WTC11 (cell line): ENCODE measurements around the gene GSK3B. TPM values are rescaled to one million over a fixed set of nuclear protein-coding genes. Genes with fewer than 3 reads are reported as not detected.
A peak's percentile ranks its signal among the peaks of the same experiment; 100 is the strongest.

Experiments
- ATAC-seq: fragments of 200-7000 bp; cut with Tn5 transposase; 2 replicates; pipeline ENCODE4 v1.10.0; 2021; ENCODE audit warnings: mild to moderate bottlenecking, moderate library complexity
- CTCF ChIA-PET: fragments of 300-600 bp; sonication (Branson Sonifier 250); formaldehyde crosslinking; loops from one replicate; lab custom pipeline; 2021; ENCODE audit warnings: antibody characterized with exemption; lab: Charles Lee
- POLR2A ChIA-PET: fragments of 350-600 bp; sonication (Branson Sonifier 250); formaldehyde crosslinking; loops from one replicate; lab custom pipeline; 2021; ENCODE audit warnings: antibody characterized with exemption; lab: Charles Lee
- DNase-seq: peaks from one replicate; pipeline ENCODE4 v3.0.0; 2021; ENCODE audit warnings: low spot score
- H3K27ac Mint-ChIP-seq: 2 replicates; pipeline ENCODE4 v1.8.0; 2021; ENCODE audit warnings: mixed read lengths
- H3K27me3 Mint-ChIP-seq: 2 replicates; pipeline ENCODE4 v1.8.0; 2021; ENCODE audit warnings: low read depth, mild to moderate bottlenecking, moderate library complexity, mixed read lengths
- H3K36me3 Mint-ChIP-seq: 2 replicates; pipeline ENCODE4 v1.8.0; 2021; ENCODE audit warnings: mixed read lengths
- H3K4me1 Mint-ChIP-seq: 2 replicates; pipeline ENCODE4 v1.8.0; 2022; ENCODE audit warnings: mixed read lengths
- H3K4me3 Mint-ChIP-seq: 2 replicates; pipeline ENCODE4 v1.8.0; 2021; ENCODE audit warnings: mild to moderate bottlenecking, moderate library complexity, mixed read lengths
- H3K9me3 Mint-ChIP-seq: 2 replicates; pipeline ENCODE4 v1.8.0; 2021; ENCODE audit warnings: mixed read lengths
- CREB1 ChIP-seq: sonication (generic); formaldehyde crosslinking; IDR thresholded peaks from 2 replicates; pipeline ENCODE4 v1.8.0; 2023; ENCODE audit warnings: mild to moderate bottlenecking, missing genetic modification reagents
- ETV6 ChIP-seq: sonication (generic); formaldehyde crosslinking; IDR thresholded peaks from 2 replicates; pipeline ENCODE4 v1.8.1; 2022; ENCODE audit warnings: mild to moderate bottlenecking, missing genetic modification reagents
- GRHL2 ChIP-seq: fragments of 250-450 bp; sonication (Bioruptor Pico); IDR thresholded peaks from 2 replicates; pipeline ENCODE4 v1.8.0; 2022; ENCODE audit warnings: mild to moderate bottlenecking, moderate library complexity; ENCODE audit not compliant: insufficient replicate concordance, severe bottlenecking
- JAZF1 ChIP-seq: fragments of 250-450 bp; sonication (Bioruptor Pico); IDR thresholded peaks from 2 replicates; pipeline ENCODE4 v1.9.0; 2021; ENCODE audit warnings: moderate library complexity, mild to moderate bottlenecking, inconsistent platforms
- KAT7 ChIP-seq: sonication (generic); formaldehyde crosslinking; IDR thresholded peaks from 2 replicates; pipeline ENCODE4 v1.8.1; 2023; ENCODE audit warnings: missing genetic modification reagents, mild to moderate bottlenecking, borderline replicate concordance
- MYBL2 ChIP-seq: sonication (generic); formaldehyde crosslinking; IDR thresholded peaks from 2 replicates; pipeline ENCODE4 v1.8.1; 2023; ENCODE audit warnings: mild to moderate bottlenecking, moderate library complexity, missing genetic modification reagents
- NR2C2 ChIP-seq: sonication (generic); formaldehyde crosslinking; IDR thresholded peaks from 2 replicates; pipeline ENCODE4 v1.8.0; 2022; ENCODE audit warnings: mild to moderate bottlenecking, missing genetic modification reagents
- PRRX2 ChIP-seq: fragments of 250-450 bp; sonication (Bioruptor Pico); IDR thresholded peaks from 2 replicates; pipeline ENCODE4 v1.8.0; 2021; ENCODE audit warnings: mild to moderate bottlenecking
- RELA ChIP-seq: sonication (generic); formaldehyde crosslinking; IDR thresholded peaks from 2 replicates; pipeline ENCODE4 v1.8.1; 2022; ENCODE audit warnings: missing genetic modification reagents, mild to moderate bottlenecking, borderline replicate concordance
- SOX15 ChIP-seq: fragments of 250-450 bp; sonication (Bioruptor Pico); IDR thresholded peaks from 2 replicates; pipeline ENCODE4 v1.9.0; 2021; ENCODE audit warnings: mild to moderate bottlenecking
- TEAD1 ChIP-seq: sonication (generic); formaldehyde crosslinking; IDR thresholded peaks from 2 replicates; pipeline ENCODE4 v1.8.0; 2022; ENCODE audit warnings: mild to moderate bottlenecking, missing genetic modification reagents
- ZNF416 ChIP-seq: fragments of 250-450 bp; sonication (Bioruptor Pico); IDR thresholded peaks from 2 replicates; pipeline ENCODE4 v1.9.0; 2021; ENCODE audit warnings: mild to moderate bottlenecking, inconsistent platforms
- ZNF423 ChIP-seq: fragments of 250-450 bp; sonication (Bioruptor Pico); IDR thresholded peaks from 2 replicates; pipeline ENCODE4 v2.1.2; 2022; ENCODE audit warnings: mild to moderate bottlenecking, moderate library complexity
- total RNA-seq: library from RNA; stranded (reverse); gene quantifications from 3 replicates; pipeline ENCODE4 v1.2.3, GENCODE V29; 2021
- TF ChIP-seq, protein P1 (sequence below): sonication (generic); formaldehyde crosslinking; IDR thresholded peaks from 2 replicates; pipeline ENCODE4 v1.8.0; 2023; ENCODE audit warnings: mild to moderate bottlenecking, missing genetic modification reagents
- TF ChIP-seq, protein P2 (sequence below): sonication (generic); formaldehyde crosslinking; IDR thresholded peaks from 2 replicates; pipeline ENCODE4 v1.8.0; 2022; ENCODE audit warnings: mild to moderate bottlenecking, missing genetic modification reagents
- TF ChIP-seq, protein P3 (sequence below): sonication (generic); formaldehyde crosslinking; IDR thresholded peaks from 2 replicates; pipeline ENCODE4 v1.8.0; 2022; ENCODE audit warnings: mild to moderate bottlenecking, missing genetic modification reagents
- TF ChIP-seq, protein P4 (sequence below): sonication (generic); formaldehyde crosslinking; IDR thresholded peaks from 2 replicates; pipeline ENCODE4 v1.8.1; 2023; ENCODE audit warnings: mild to moderate bottlenecking, missing genetic modification reagents
- TF ChIP-seq, protein P5 (sequence below): fragments of 250-450 bp; sonication (Bioruptor Pico); IDR thresholded peaks from 2 replicates; pipeline ENCODE4 v1.9.0; 2021; ENCODE audit warnings: mild to moderate bottlenecking, borderline replicate concordance
- TF ChIP-seq, protein P6 (sequence below): sonication (generic); formaldehyde crosslinking; IDR thresholded peaks from 2 replicates; pipeline ENCODE4 v1.8.1; 2022; ENCODE audit warnings: mild to moderate bottlenecking, missing genetic modification reagents, moderate library complexity, borderline replicate concordance
- TF ChIP-seq, protein P7 (sequence below): sonication (generic); formaldehyde crosslinking; IDR thresholded peaks from 2 replicates; pipeline ENCODE4 v1.8.0; 2023; ENCODE audit warnings: missing genetic modification reagents, mild to moderate bottlenecking, borderline replicate concordance

The GSK3B gene
- total RNA-seq, 1 experiment from 2014 or later = 48.9 TPM

DNA sequence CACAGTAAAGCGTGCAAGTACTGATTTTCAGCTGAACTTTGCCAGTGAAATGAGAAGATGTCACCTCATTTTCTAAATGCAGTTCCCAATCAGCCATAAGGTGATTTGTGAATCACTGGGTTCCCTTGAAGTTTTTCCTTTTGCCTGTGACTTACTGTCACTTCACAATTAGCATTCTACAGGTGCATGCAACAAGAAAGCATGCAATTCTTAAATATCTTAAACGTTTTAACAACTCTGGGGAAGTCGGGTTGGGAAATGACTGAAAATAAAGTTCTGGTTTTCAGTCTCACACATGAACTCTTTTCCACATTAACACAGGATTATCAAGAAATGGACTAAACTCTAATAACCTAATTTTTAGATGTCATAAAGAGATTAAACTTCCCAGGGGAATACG lies 5.2 kb downstream of the GSK3B start:
- Mint-ChIP-seq H3K4me3 (peak overlapping the region; percentile 19), H3K36me3 (peaks cover 6% of the 10 kb centered on the region; the same call in 1 of the 2 replicates), H3K27ac (peak overlapping the region; percentile 73), H3K27me3 (no peaks in the 10 kb centered on the region), H3K4me1 (peaks cover 18% of the 10 kb centered on the region), H3K9me3 (no peaks in the 10 kb centered on the region)
- ATAC-seq = no peak
- POLR2A ChIA-PET = no interaction called here
- CTCF ChIA-PET = no interaction called here
- no peak for DNase-seq
- no peak for TF ChIP-seq ZNF416 (CRISPR knock-in tag)
- TF ChIP-seq ZNF423 (CRISPR knock-in tag) = no peak
- TF ChIP-seq, protein P1, sequence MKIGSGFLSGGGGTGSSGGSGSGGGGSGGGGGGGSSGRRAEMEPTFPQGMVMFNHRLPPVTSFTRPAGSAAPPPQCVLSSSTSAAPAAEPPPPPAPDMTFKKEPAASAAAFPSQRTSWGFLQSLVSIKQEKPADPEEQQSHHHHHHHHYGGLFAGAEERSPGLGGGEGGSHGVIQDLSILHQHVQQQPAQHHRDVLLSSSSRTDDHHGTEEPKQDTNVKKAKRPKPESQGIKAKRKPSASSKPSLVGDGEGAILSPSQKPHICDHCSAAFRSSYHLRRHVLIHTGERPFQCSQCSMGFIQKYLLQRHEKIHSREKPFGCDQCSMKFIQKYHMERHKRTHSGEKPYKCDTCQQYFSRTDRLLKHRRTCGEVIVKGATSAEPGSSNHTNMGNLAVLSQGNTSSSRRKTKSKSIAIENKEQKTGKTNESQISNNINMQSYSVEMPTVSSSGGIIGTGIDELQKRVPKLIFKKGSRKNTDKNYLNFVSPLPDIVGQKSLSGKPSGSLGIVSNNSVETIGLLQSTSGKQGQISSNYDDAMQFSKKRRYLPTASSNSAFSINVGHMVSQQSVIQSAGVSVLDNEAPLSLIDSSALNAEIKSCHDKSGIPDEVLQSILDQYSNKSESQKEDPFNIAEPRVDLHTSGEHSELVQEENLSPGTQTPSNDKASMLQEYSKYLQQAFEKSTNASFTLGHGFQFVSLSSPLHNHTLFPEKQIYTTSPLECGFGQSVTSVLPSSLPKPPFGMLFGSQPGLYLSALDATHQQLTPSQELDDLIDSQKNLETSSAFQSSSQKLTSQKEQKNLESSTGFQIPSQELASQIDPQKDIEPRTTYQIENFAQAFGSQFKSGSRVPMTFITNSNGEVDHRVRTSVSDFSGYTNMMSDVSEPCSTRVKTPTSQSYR (CRISPR knock-in tag) = no peak
- TF ChIP-seq, protein P2, sequence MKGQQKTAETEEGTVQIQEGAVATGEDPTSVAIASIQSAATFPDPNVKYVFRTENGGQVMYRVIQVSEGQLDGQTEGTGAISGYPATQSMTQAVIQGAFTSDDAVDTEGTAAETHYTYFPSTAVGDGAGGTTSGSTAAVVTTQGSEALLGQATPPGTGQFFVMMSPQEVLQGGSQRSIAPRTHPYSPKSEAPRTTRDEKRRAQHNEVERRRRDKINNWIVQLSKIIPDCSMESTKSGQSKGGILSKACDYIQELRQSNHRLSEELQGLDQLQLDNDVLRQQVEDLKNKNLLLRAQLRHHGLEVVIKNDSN (CRISPR knock-in tag) = no peak
- no peak for TF ChIP-seq TEAD1 (CRISPR knock-in tag)
- TF ChIP-seq GRHL2 (CRISPR knock-in tag) = no peak
- TF ChIP-seq, protein P3, sequence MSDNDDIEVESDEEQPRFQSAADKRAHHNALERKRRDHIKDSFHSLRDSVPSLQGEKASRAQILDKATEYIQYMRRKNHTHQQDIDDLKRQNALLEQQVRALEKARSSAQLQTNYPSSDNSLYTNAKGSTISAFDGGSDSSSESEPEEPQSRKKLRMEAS (CRISPR knock-in tag) = no peak
- TF ChIP-seq, protein P4, sequence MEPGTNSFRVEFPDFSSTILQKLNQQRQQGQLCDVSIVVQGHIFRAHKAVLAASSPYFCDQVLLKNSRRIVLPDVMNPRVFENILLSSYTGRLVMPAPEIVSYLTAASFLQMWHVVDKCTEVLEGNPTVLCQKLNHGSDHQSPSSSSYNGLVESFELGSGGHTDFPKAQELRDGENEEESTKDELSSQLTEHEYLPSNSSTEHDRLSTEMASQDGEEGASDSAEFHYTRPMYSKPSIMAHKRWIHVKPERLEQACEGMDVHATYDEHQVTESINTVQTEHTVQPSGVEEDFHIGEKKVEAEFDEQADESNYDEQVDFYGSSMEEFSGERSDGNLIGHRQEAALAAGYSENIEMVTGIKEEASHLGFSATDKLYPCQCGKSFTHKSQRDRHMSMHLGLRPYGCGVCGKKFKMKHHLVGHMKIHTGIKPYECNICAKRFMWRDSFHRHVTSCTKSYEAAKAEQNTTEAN (CRISPR knock-in tag) = no peak
- TF ChIP-seq ETV6 (CRISPR knock-in tag) = no peak
- no peak for TF ChIP-seq MYBL2
- no peak for TF ChIP-seq KAT7 (CRISPR knock-in tag)
- TF ChIP-seq NR2C2 = no peak
- TF ChIP-seq CREB1 (CRISPR knock-in tag) = no peak
- TF ChIP-seq RELA (CRISPR knock-in tag) = no peak
- TF ChIP-seq, protein P5, sequence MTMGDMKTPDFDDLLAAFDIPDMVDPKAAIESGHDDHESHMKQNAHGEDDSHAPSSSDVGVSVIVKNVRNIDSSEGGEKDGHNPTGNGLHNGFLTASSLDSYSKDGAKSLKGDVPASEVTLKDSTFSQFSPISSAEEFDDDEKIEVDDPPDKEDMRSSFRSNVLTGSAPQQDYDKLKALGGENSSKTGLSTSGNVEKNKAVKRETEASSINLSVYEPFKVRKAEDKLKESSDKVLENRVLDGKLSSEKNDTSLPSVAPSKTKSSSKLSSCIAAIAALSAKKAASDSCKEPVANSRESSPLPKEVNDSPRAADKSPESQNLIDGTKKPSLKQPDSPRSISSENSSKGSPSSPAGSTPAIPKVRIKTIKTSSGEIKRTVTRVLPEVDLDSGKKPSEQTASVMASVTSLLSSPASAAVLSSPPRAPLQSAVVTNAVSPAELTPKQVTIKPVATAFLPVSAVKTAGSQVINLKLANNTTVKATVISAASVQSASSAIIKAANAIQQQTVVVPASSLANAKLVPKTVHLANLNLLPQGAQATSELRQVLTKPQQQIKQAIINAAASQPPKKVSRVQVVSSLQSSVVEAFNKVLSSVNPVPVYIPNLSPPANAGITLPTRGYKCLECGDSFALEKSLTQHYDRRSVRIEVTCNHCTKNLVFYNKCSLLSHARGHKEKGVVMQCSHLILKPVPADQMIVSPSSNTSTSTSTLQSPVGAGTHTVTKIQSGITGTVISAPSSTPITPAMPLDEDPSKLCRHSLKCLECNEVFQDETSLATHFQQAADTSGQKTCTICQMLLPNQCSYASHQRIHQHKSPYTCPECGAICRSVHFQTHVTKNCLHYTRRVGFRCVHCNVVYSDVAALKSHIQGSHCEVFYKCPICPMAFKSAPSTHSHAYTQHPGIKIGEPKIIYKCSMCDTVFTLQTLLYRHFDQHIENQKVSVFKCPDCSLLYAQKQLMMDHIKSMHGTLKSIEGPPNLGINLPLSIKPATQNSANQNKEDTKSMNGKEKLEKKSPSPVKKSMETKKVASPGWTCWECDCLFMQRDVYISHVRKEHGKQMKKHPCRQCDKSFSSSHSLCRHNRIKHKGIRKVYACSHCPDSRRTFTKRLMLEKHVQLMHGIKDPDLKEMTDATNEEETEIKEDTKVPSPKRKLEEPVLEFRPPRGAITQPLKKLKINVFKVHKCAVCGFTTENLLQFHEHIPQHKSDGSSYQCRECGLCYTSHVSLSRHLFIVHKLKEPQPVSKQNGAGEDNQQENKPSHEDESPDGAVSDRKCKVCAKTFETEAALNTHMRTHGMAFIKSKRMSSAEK = no peak
- TF ChIP-seq, protein P6, sequence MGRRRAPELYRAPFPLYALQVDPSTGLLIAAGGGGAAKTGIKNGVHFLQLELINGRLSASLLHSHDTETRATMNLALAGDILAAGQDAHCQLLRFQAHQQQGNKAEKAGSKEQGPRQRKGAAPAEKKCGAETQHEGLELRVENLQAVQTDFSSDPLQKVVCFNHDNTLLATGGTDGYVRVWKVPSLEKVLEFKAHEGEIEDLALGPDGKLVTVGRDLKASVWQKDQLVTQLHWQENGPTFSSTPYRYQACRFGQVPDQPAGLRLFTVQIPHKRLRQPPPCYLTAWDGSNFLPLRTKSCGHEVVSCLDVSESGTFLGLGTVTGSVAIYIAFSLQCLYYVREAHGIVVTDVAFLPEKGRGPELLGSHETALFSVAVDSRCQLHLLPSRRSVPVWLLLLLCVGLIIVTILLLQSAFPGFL (CRISPR knock-in tag) = no peak
- TF ChIP-seq PRRX2 = no peak
- TF ChIP-seq JAZF1 (CRISPR knock-in tag) = no peak
- TF ChIP-seq, protein P7, sequence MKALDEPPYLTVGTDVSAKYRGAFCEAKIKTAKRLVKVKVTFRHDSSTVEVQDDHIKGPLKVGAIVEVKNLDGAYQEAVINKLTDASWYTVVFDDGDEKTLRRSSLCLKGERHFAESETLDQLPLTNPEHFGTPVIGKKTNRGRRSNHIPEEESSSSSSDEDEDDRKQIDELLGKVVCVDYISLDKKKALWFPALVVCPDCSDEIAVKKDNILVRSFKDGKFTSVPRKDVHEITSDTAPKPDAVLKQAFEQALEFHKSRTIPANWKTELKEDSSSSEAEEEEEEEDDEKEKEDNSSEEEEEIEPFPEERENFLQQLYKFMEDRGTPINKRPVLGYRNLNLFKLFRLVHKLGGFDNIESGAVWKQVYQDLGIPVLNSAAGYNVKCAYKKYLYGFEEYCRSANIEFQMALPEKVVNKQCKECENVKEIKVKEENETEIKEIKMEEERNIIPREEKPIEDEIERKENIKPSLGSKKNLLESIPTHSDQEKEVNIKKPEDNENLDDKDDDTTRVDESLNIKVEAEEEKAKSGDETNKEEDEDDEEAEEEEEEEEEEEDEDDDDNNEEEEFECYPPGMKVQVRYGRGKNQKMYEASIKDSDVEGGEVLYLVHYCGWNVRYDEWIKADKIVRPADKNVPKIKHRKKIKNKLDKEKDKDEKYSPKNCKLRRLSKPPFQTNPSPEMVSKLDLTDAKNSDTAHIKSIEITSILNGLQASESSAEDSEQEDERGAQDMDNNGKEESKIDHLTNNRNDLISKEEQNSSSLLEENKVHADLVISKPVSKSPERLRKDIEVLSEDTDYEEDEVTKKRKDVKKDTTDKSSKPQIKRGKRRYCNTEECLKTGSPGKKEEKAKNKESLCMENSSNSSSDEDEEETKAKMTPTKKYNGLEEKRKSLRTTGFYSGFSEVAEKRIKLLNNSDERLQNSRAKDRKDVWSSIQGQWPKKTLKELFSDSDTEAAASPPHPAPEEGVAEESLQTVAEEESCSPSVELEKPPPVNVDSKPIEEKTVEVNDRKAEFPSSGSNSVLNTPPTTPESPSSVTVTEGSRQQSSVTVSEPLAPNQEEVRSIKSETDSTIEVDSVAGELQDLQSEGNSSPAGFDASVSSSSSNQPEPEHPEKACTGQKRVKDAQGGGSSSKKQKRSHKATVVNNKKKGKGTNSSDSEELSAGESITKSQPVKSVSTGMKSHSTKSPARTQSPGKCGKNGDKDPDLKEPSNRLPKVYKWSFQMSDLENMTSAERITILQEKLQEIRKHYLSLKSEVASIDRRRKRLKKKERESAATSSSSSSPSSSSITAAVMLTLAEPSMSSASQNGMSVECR (CRISPR knock-in tag) = no peak
- TF ChIP-seq SOX15 = no peak
